Activated CD8-positive, alpha-beta memory T cell treated with anti-CD3 and anti-CD28 coated beads, Interleukin-2, amount 10 ng/mL, durations not matched to agents 7 days and 5 days (primary cell): ENCODE results near the gene KCNAB1. TPM values are rescaled to one million over a fixed set of nuclear protein-coding genes. Genes with fewer than 3 reads are reported as not detected.

Experiments used
- ATAC-seq: fragments of 150-1000 bp; cut with Tn5 transposase; one replicate; pipeline ENCODE4 v1.10.0; 2021; ENCODE audit warnings: moderate library complexity
- CTCF ChIA-PET: fragments of 350-600 bp; sonication (Branson Sonifier 250); formaldehyde crosslinking; loops from one replicate; lab custom pipeline; 2021; ENCODE audit warnings: antibody characterized with exemption; lab: Charles Lee
- DNase-seq: peaks from one replicate; pipeline ENCODE4 v3.0.0-alpha.2; 2020
- H3K27ac Mint-ChIP-seq: one replicate; pipeline ENCODE4 v1.8.0; 2021; ENCODE audit warnings: mild to moderate bottlenecking, mixed read lengths
- H3K27me3 Mint-ChIP-seq: one replicate; pipeline ENCODE4 v1.8.0; 2021; ENCODE audit warnings: mixed read lengths
- H3K36me3 Mint-ChIP-seq: one replicate; pipeline ENCODE4 v1.8.0; 2021; ENCODE audit warnings: mild to moderate bottlenecking, mixed read lengths
- H3K4me1 Mint-ChIP-seq: one replicate; pipeline ENCODE4 v1.8.0; 2021; ENCODE audit warnings: mixed read lengths
- H3K4me3 Mint-ChIP-seq: one replicate; pipeline ENCODE4 v1.8.0; 2021; ENCODE audit warnings: mild to moderate bottlenecking, moderate library complexity, mixed read lengths
- H3K9me3 Mint-ChIP-seq: one replicate; pipeline ENCODE4 v1.8.0; 2022; ENCODE audit warnings: low read depth, mixed read lengths
- total RNA-seq, 2 experiments: library from RNA; stranded (reverse); gene quantifications; one replicate each; pipeline ENCODE4 v1.2.3, GENCODE V29; 2021

KCNAB1 gene
- total RNA-seq, 2 experiments from 2014 or later = 0.19 TPM; not detected in 1

GRCh38 chr3:156377718-156378117, 257.3 kb downstream of the KCNAB1 start:
- Mint-ChIP-seq H3K27ac (no peak overlapping the region), H3K27me3 (peaks cover 25% of the 10 kb centered on the region), H3K36me3 (no peaks in the 10 kb centered on the region), H3K9me3 (no peaks in the 10 kb centered on the region), H3K4me3 (no peak overlapping the region), H3K4me1 (no peaks in the 10 kb centered on the region)
- DNase-seq (no peak), ATAC-seq (no peak)
- CTCF ChIA-PET = interaction anchor here (0.6 kb wide), 1 partner anchor 25 kb away, joined by 3 read pairs; no protein-coding TSS in a partner anchor

- Mint-ChIP-seq H3K27me3 (peaks cover 26% of the 10 kb centered on the region), H3K27ac (no peak overlapping the region), H3K4me3 (no peak overlapping the region), H3K9me3 (no peaks in the 10 kb centered on the region), H3K4me1 (no peaks in the 10 kb centered on the region), H3K36me3 (no peaks in the 10 kb centered on the region)
- no peak for DNase-seq
- ATAC-seq = no peak
- CTCF ChIA-PET = no interaction called here
Observed at GRCh38 chr3:156378871-156379270, 258.5 kb downstream of the KCNAB1 start.

DNA sequence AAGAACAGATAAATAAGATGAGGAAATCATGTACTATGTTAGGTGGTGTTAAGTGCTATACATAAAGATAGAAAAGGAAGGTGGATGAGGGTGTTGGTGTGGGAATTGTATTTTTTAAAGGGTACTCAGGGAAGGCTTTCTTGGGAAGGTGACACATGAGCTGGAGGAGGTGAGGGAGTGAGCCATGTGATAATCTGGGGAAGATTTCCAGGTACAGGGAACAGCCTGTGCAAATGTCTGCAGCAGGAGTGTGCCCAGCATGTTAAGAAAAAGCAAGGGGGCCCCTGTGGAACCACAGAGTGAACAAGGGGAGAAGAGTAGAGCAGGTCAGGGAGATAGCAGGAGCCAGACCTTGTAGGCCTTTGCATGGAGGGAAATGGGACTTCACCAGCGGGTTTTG, 258.9 kb downstream of the KCNAB1 start:
- H3K4me3 Mint-ChIP-seq = no peak overlapping the region
- no peaks in the 10 kb centered on the region for H3K9me3 Mint-ChIP-seq
- H3K36me3 Mint-ChIP-seq = no peaks in the 10 kb centered on the region
- H3K4me1 Mint-ChIP-seq = no peaks in the 10 kb centered on the region
- no peak overlapping the region for H3K27ac Mint-ChIP-seq
- peaks cover 30% of the 10 kb centered on the region for H3K27me3 Mint-ChIP-seq
- DNase-seq (no peak), ATAC-seq (no peak)
- CTCF ChIA-PET = no interaction called here

DNA sequence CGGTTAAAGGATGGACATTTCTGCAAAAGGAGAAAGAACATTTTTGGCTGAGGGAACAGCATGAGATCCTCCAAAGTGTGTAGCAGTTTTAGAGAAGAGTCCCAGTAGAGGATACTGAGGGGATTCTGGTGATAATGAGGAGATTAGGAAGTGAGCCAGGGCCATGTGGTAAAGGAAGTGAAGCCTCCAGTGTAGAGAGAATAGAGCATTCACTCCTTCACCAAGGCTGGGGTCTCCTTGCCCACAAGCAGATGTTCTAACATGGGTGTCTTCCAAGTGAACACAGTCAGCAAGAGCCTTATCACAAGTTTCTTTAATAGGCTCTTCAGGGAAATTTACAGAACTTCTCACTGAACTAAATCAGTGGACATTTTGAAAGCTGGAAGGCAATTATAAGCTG, 260.9 kb downstream of the KCNAB1 start:
- DNase-seq = no peak
- H3K4me3 Mint-ChIP-seq = no peak overlapping the region
- no peaks in the 10 kb centered on the region for H3K9me3 Mint-ChIP-seq
- no peaks in the 10 kb centered on the region for H3K36me3 Mint-ChIP-seq
- CTCF ChIA-PET = interaction anchor here (1.1 to 3.2 kb wide), 7 partner anchors 13 to 232 kb away, joined by 3 to 19 read pairs (median 3); no protein-coding TSS in a partner anchor
- H3K27ac Mint-ChIP-seq = no peak overlapping the region
- no peaks in the 10 kb centered on the region for H3K4me1 Mint-ChIP-seq
- peaks cover 42% of the 10 kb centered on the region for H3K27me3 Mint-ChIP-seq
- ATAC-seq = no peak

DNA sequence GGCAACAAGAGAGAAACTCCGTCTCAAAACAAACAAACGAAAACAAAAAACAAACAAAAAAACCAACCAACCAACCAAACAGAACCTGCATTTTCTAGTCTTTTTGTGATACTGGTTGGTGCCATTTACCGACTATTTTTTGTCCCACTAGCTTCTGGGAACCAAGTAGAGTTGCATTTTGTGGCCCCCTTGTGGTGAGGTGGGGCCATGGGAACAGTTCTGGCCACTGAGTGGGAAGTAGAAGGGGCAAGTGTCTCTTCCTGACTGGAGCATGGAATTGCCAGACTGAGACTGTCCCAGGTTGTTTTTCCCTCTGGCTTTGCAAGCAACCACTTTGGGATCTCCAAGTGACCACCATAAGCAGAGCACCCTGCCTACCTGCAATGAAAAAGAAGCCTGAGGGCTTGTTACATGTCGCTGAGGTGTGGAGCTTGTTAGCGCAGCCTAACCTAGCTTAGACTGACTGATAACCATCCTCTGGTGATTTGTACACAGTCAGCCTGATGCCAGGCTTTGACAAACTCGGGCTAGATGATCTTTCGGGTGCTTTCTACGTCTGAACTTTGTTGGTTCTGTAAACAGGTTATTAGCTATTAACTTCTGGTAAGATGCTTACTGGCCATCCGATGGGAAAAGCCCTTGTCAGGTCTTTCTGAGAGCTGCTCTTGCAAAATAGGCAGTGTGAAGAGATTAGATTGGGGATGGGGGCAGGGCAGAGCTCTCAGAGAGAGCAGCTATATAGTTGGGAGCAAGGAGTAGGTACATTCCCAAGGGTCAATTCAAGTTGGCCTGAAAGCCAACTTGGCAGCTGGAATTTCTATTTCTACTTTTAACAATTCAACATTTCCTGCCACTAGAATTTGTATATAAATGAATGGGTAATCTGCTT, 262.3 kb downstream of the KCNAB1 start:
- ATAC-seq = peak; percentile 42
- Mint-ChIP-seq H3K4me1 (no peaks in the 10 kb centered on the region), H3K27me3 (peaks cover 43% of the 10 kb centered on the region), H3K27ac (no peak overlapping the region), H3K36me3 (no peaks in the 10 kb centered on the region), H3K4me3 (no peak overlapping the region), H3K9me3 (no peaks in the 10 kb centered on the region)
- no peak for DNase-seq
- CTCF ChIA-PET = interaction anchor here (0.9 to 3.2 kb wide), 11 partner anchors 11 to 576 kb away, joined by 3 to 19 read pairs (median 3); partner anchors contain the start of gene C3orf33

GRCh38 chr3:156383441-156384025, 263.2 kb downstream of the KCNAB1 start:
- H3K4me1 Mint-ChIP-seq = peaks cover 3% of the 10 kb centered on the region
- CTCF ChIA-PET = interaction anchor here (0.9 to 3.2 kb wide), 4 partner anchors 126 to 239 kb away, joined by 3 to 19 read pairs (median 5); no protein-coding TSS in a partner anchor
- no peaks in the 10 kb centered on the region for H3K36me3 Mint-ChIP-seq
- ATAC-seq = no peak
- H3K27me3 Mint-ChIP-seq = peaks cover 44% of the 10 kb centered on the region
- DNase-seq = no peak
- no peaks in the 10 kb centered on the region for H3K9me3 Mint-ChIP-seq
- no peak overlapping the region for H3K27ac Mint-ChIP-seq
- no peak overlapping the region for H3K4me3 Mint-ChIP-seq

DNA sequence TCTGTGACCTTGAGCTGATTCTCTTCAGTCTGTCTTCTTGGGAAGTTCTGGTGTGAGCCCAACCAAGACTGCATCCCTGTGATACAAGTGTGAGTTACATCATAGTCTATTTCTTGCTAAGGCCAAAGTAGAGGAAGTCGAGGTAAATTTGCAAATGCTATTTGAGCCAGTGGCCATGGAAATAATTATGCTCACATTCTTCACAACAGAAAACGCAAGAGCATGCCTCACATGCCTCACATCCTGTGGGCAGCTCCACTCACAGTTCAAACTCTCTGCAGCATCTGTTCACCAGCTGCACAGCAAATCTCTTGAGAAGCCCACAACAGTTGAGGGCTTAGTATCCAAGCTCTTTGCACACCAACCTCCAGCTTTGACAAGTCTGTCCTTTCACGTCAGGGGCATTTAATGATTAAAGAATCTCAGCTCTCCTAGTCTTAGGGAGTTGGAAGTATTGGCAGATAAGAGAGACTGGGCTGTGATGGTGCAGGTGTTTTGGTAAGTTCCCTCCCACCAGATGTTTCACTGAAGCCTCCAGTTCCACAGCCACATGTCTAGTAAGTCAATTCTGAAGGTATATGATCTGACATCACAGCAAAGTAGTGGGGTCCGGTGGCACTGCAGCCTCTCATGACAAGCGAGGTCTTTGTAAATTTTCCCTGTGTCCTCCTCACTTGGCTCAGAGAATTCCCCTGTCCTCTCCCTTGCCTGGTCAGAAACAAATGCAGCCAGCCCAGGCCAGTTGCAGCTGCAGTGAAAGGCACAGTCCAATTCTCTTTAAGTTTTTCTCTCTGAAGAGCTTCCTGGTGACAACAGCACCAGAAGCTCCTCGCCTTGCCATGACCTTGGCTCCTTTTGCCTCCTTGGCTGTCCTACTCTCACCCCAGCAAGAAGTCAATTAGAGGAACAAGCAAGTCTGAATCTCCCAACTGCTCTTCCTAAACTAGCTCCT, 268.4 kb downstream of the KCNAB1 start:
- no peak overlapping the region for H3K4me3 Mint-ChIP-seq
- DNase-seq (no peak), ATAC-seq (no peak)
- no peaks in the 10 kb centered on the region for H3K9me3 Mint-ChIP-seq
- no peak overlapping the region for H3K27ac Mint-ChIP-seq
- CTCF ChIA-PET = interaction anchor here (0.5 to 1.8 kb wide), 3 partner anchors 9 to 345 kb away, joined by 3 to 5 read pairs (median 4); no protein-coding TSS in a partner anchor
- no peaks in the 10 kb centered on the region for H3K36me3 Mint-ChIP-seq
- peaks cover 6% of the 10 kb centered on the region for H3K4me1 Mint-ChIP-seq
- H3K27me3 Mint-ChIP-seq = peaks cover 42% of the 10 kb centered on the region

GRCh38 chr3:156389449-156389950, 269.1 kb downstream of the KCNAB1 start:
- H3K4me1 Mint-ChIP-seq = peaks cover 6% of the 10 kb centered on the region
- no peaks in the 10 kb centered on the region for H3K9me3 Mint-ChIP-seq
- no peak for DNase-seq
- no peaks in the 10 kb centered on the region for H3K36me3 Mint-ChIP-seq
- no peak for ATAC-seq
- CTCF ChIA-PET = interaction anchor here (1.2 to 1.8 kb wide), 2 partner anchors 8 to 121 kb away, joined by 4 to 5 read pairs; no protein-coding TSS in a partner anchor
- H3K27ac Mint-ChIP-seq = no peak overlapping the region
- H3K4me3 Mint-ChIP-seq = no peak overlapping the region
- H3K27me3 Mint-ChIP-seq = peaks cover 40% of the 10 kb centered on the region

- ATAC-seq (no peak), DNase-seq (no peak)
- Mint-ChIP-seq H3K27me3 (peaks cover 30% of the 10 kb centered on the region), H3K27ac (no peak overlapping the region), H3K9me3 (no peaks in the 10 kb centered on the region), H3K36me3 (no peaks in the 10 kb centered on the region), H3K4me1 (peaks cover 6% of the 10 kb centered on the region), H3K4me3 (no peak overlapping the region)
- CTCF ChIA-PET = no interaction called here
Observed at GRCh38 chr3:156390846-156391245, 270.5 kb downstream of the KCNAB1 start.

GRCh38 chr3:156395961-156396710, 275.8 kb downstream of the KCNAB1 start:
- no peaks in the 10 kb centered on the region for H3K4me1 Mint-ChIP-seq
- H3K36me3 Mint-ChIP-seq = no peaks in the 10 kb centered on the region
- peaks cover 22% of the 10 kb centered on the region for H3K27me3 Mint-ChIP-seq
- ATAC-seq (no peak), DNase-seq (no peak)
- no peaks in the 10 kb centered on the region for H3K9me3 Mint-ChIP-seq
- H3K4me3 Mint-ChIP-seq = no peak overlapping the region
- no peak overlapping the region for H3K27ac Mint-ChIP-seq
- CTCF ChIA-PET = no interaction called here

DNA sequence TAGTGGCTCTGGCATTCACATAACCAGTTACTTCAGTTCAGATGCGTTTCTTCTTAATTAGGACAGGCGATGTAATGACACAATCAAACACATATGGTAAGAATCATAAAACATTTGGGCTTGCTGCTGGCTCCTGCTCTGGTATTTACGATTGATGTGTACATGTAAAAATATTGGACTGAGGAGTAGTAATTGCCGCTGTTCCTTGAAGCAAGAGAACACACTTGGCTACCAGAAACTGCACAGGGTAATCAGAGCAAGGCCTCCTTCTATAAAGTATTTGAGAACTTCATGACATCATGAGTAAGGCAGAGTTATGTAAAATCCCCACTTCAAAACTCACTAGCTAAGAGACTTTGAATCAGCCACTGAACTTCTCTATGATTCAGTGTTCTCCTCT, 276.5 kb downstream of the KCNAB1 start:
- Mint-ChIP-seq H3K4me1 (no peaks in the 10 kb centered on the region), H3K4me3 (no peak overlapping the region), H3K27ac (no peak overlapping the region), H3K27me3 (peaks cover 22% of the 10 kb centered on the region), H3K36me3 (no peaks in the 10 kb centered on the region), H3K9me3 (no peaks in the 10 kb centered on the region)
- CTCF ChIA-PET = interaction anchor here (1.1 kb wide), 1 partner anchor 113 kb away, joined by 4 read pairs; no protein-coding TSS in a partner anchor
- no peak for ATAC-seq
- DNase-seq = no peak

GRCh38 chr3:156397534-156397933, 277.2 kb downstream of the KCNAB1 start:
- DNase-seq = no peak
- Mint-ChIP-seq H3K27ac (no peak overlapping the region), H3K27me3 (peaks cover 22% of the 10 kb centered on the region), H3K9me3 (no peaks in the 10 kb centered on the region), H3K4me3 (no peak overlapping the region), H3K36me3 (no peaks in the 10 kb centered on the region), H3K4me1 (no peaks in the 10 kb centered on the region)
- CTCF ChIA-PET = interaction anchor here (1.1 to 1.5 kb wide), 2 partner anchors 8 to 112 kb away, joined by 4 to 5 read pairs; no protein-coding TSS in a partner anchor
- no peak for ATAC-seq
